Neural cell (in vitro differentiated cells): ENCODE measurements around the gene MEF2A. TPM values are rescaled to one million over a fixed set of nuclear protein-coding genes. Genes with fewer than 3 reads are reported as not detected.

ENCODE experiments used
- H2AFZ ChIP-seq: fragments of 200-600, 300-800 bp; sonication (generic), shearing (Covaris generic); 2 replicates; pipeline ENCODE4 v1.6.0; 2014; ENCODE audit warnings: low read depth, mild to moderate bottlenecking, antibody characterized with exemption, low read length, moderate library complexity
- H3F3A ChIP-seq: fragments of 200-600 bp; shearing (Covaris generic); 2 replicates; pipeline ENCODE4 v1.6.1; 2016; ENCODE audit warnings: mild to moderate bottlenecking, moderate library complexity, mixed read lengths, antibody characterized with exemption, low read length; ENCODE audit not compliant: insufficient read depth, poor library complexity, severe bottlenecking
- H3K27ac ChIP-seq: fragments of 200-600, 300-800 bp; sonication (generic), shearing (Covaris generic); 2 replicates; pipeline ENCODE4 v1.5.1; 2014; ENCODE audit warnings: mild to moderate bottlenecking, low read length, moderate library complexity
- H3K27me3 ChIP-seq: fragments of 300-800, 200-600 bp; sonication (generic), shearing (Covaris generic); 2 replicates; pipeline ENCODE4 v1.6.0; 2014; ENCODE audit warnings: mild to moderate bottlenecking, low read depth, low read length, moderate library complexity; ENCODE audit not compliant: insufficient read depth
- H3K36me3 ChIP-seq: fragments of 300-800, 200-600 bp; sonication (generic), shearing (Covaris generic); 2 replicates; pipeline ENCODE4 v1.5.1; 2014; ENCODE audit warnings: mild to moderate bottlenecking, antibody characterized with exemption, low read length, moderate library complexity; ENCODE audit not compliant: insufficient read depth
- H3K4me2 ChIP-seq: fragments of 300-800, 200-600 bp; sonication (generic), shearing (Covaris generic); 2 replicates; pipeline ENCODE4 v1.6.0; 2014; ENCODE audit warnings: mild to moderate bottlenecking, low read length
- H3K4me3 ChIP-seq: fragments of 300-800, 200-600 bp; sonication (generic), shearing (Covaris generic); 2 replicates; pipeline ENCODE4 v1.5.1; 2014; ENCODE audit warnings: mild to moderate bottlenecking, low read length, moderate library complexity
- H3K79me2 ChIP-seq: fragments of 200-600 bp; shearing (Covaris generic); replicated peaks from 2 replicates; pipeline ENCODE4 v1.6.0; 2014; ENCODE audit warnings: mild to moderate bottlenecking, low read length, moderate library complexity; ENCODE audit not compliant: insufficient read depth
- H3K9ac ChIP-seq: fragments of 300-800, 200-600 bp; sonication (generic), shearing (Covaris generic); 2 replicates; pipeline ENCODE4 v1.6.1; 2016; ENCODE audit warnings: mild to moderate bottlenecking, low read length, mixed read lengths
- H3K9me2 ChIP-seq: fragments of 200-600 bp; shearing (Covaris generic); 2 replicates; pipeline ENCODE4 v1.6.1; 2016; ENCODE audit warnings: mild to moderate bottlenecking, low read length, mixed read lengths; ENCODE audit not compliant: insufficient read depth
- H3K9me3 ChIP-seq: fragments of 200-600, 300-800 bp; sonication (generic), shearing (Covaris generic); 2 replicates; pipeline ENCODE4 v1.6.1; 2016; ENCODE audit warnings: mild to moderate bottlenecking, mixed run types, low read length, moderate library complexity, mixed read lengths
- H4K20me1 ChIP-seq: fragments of 200-600 bp; shearing (Covaris generic); 2 replicates; pipeline ENCODE4 v1.6.1; 2016; ENCODE audit warnings: mild to moderate bottlenecking, mixed run types; ENCODE audit not compliant: insufficient read depth
- CTCF ChIP-seq: fragments of 450-650 bp; IDR thresholded peaks from 2 replicates; pipeline ENCODE4 v1.5.1; 2014; ENCODE audit warnings: antibody characterized with exemption, mild to moderate bottlenecking, moderate library complexity; ENCODE audit not compliant: poor library complexity, severe bottlenecking
- EP300 ChIP-seq: fragments of 450-650 bp; conservative IDR thresholded peaks from 2 replicates; pipeline ENCODE4 v1.6.1; 2014; ENCODE audit warnings: antibody characterized with exemption, mild to moderate bottlenecking, moderate library complexity; ENCODE audit not compliant: poor library complexity, severe bottlenecking
- EZH2 ChIP-seq: fragments of 200-600, 300-800 bp; shearing (Covaris generic), sonication (generic); IDR thresholded peaks from 2 replicates; pipeline ENCODE4 v1.6.1; 2014; ENCODE audit warnings: antibody characterized with exemption, low read length, borderline replicate concordance, mild to moderate bottlenecking; ENCODE audit not compliant: insufficient read depth, poor library complexity, severe bottlenecking
- MXI1 ChIP-seq: fragments of 450-650 bp; conservative IDR thresholded peaks from 2 replicates; pipeline ENCODE4 v1.6.1; 2014; ENCODE audit warnings: antibody characterized with exemption, mild to moderate bottlenecking; ENCODE audit not compliant: poor library complexity, severe bottlenecking
- POLR2AphosphoS5 ChIP-seq: IDR thresholded peaks from 2 replicates; pipeline ENCODE4 v1.6.1; 2012
- RAD21 ChIP-seq: fragments of 450-650 bp; conservative IDR thresholded peaks from 2 replicates; pipeline ENCODE4 v1.6.1; 2014; ENCODE audit warnings: antibody characterized with exemption, mild to moderate bottlenecking, moderate library complexity
- REST ChIP-seq: IDR thresholded peaks from 2 replicates; pipeline ENCODE4 v1.6.1; 2012; ENCODE audit warnings: borderline replicate concordance
- SMC3 ChIP-seq: fragments of 450-650 bp; conservative IDR thresholded peaks from 2 replicates; pipeline ENCODE4 v1.6.1; 2014; ENCODE audit warnings: antibody characterized with exemption, mild to moderate bottlenecking, moderate library complexity; ENCODE audit not compliant: poor library complexity
- TAF1 ChIP-seq: IDR thresholded peaks from 2 replicates; pipeline ENCODE4 v1.6.1; 2012; ENCODE audit warnings: low read depth
- polyA plus RNA-seq: library from polyadenylated mRNA; depleted of rRNA; stranded (reverse); fragments of >200 nt; gene quantifications from 2 replicates; pipeline ENCODE4 v1.2.3, GENCODE V29; 2014

The MEF2A gene
- polyA plus RNA-seq, 1 donor from 2014 or later = 32.2 TPM

- Histone ChIP-seq H3K27ac (no peak overlapping the region), H3K9ac (no peak overlapping the region), H3K9me3 (no peaks in the 10 kb centered on the region), H3K27me3 (no peaks in the 10 kb centered on the region), H3K4me3 (no peak overlapping the region), H3K79me2 (no peaks in the 10 kb centered on the region), H2AFZ (no peak overlapping the region), H4K20me1 (no peaks in the 10 kb centered on the region), H3K4me2 (no peak overlapping the region), H3K36me3 (peaks cover 4% of the 10 kb centered on the region), H3F3A (no peaks in the 10 kb centered on the region), H3K9me2 (no peaks in the 10 kb centered on the region)
- TF ChIP-seq REST = no peak
- TF ChIP-seq RAD21 = no peak
- no peak for TF ChIP-seq SMC3
- TF ChIP-seq EP300 = no peak
- no peak for TF ChIP-seq POLR2AphosphoS5
- TF ChIP-seq MXI1 = no peak
- TF ChIP-seq CTCF = no peak
- no peak for TF ChIP-seq EZH2
- no peak for TF ChIP-seq TAF1
Measured at GRCh38 chr15:99674279-99674678, 108.5 kb downstream of the MEF2A start.

GRCh38 chr15:99677540-99678134 is 111.9 kb downstream of the MEF2A start:
- H3K36me3 ChIP-seq = peaks cover 9% of the 10 kb centered on the region
- no peaks in the 10 kb centered on the region for H3K27me3 ChIP-seq
- no peaks in the 10 kb centered on the region for H3K79me2 ChIP-seq

More at GRCh38 chr15:99677540-99678134, 111.9 kb downstream of the MEF2A start:
- no peak overlapping the region for H3K4me2 ChIP-seq
- no peak overlapping the region for H3K4me3 ChIP-seq
- TF ChIP-seq CTCF (no peak), POLR2AphosphoS5 (no peak), RAD21 (no peak), EP300 (no peak), SMC3 (no peak), MXI1 (no peak), REST (no peak), EZH2 (no peak), TAF1 (no peak)
- H3K9ac ChIP-seq = no peak overlapping the region
- no peaks in the 10 kb centered on the region for H4K20me1 ChIP-seq
- H3K27ac ChIP-seq = no peak overlapping the region
- no peaks in the 10 kb centered on the region for H3K9me2 ChIP-seq
- no peaks in the 10 kb centered on the region for H3K9me3 ChIP-seq
- H2AFZ ChIP-seq = no peak overlapping the region
- H3F3A ChIP-seq = no peaks in the 10 kb centered on the region
